NCI-H748 treated with DMSO at 0.1 percent for 48 hours (cell line): ENCODE results near the gene CHD9NB.

Experiments
- DNase-seq: peaks from one replicate; lab custom pipeline; 2025; lab: John Stamatoyannopoulos, UW

Gene CHD9NB

GRCh38 chr16:53029971-53030370, 22.7 kb downstream of the CHD9NB start:
- DNase-seq: no peak

- no peak for DNase-seq
These were observed 28.7 kb downstream of the CHD9NB start for GRCh38 chr16:53024045-53024444.

GRCh38 chr16:53022374-53022773, 30.3 kb downstream of the CHD9NB start:
- DNase-seq: peak; percentile 56

GRCh38 chr16:53018834-53019416, 33.8 kb downstream of the CHD9NB start:
- no peak for DNase-seq

GRCh38 chr16:53014287-53014686, 38.4 kb downstream of the CHD9NB start:
- DNase-seq: no peak

GRCh38 chr16:53007095-53007494, 45.6 kb downstream of the CHD9NB start:
- no peak for DNase-seq

- no peak for DNase-seq
These were observed 54.8 kb downstream of the CHD9NB start for GRCh38 chr16:52997922-52998321.

- no peak for DNase-seq
These were observed 57.8 kb downstream of the CHD9NB start for GRCh38 chr16:52994942-52995341.

- DNase-seq: no peak
These were observed 59.5 kb downstream of the CHD9NB start for GRCh38 chr16:52993179-52993578.

- DNase-seq: no peak
These were observed 61.1 kb downstream of the CHD9NB start for GRCh38 chr16:52991572-52991971.
